Activated naive CD4-positive, alpha-beta T cell treated with anti-CD3 and anti-CD28 coated beads, Interleukin-2, amount 50 U/mL, for 24 hours (primary cell): Measurements from ENCODE around the gene HLA-DMA.

Experiments
- H3K27ac Mint-ChIP-seq: one replicate; pipeline ENCODE4 v1.8.0; 2021; ENCODE audit warnings: mild to moderate bottlenecking, mixed read lengths
- H3K27me3 Mint-ChIP-seq: one replicate; pipeline ENCODE4 v1.8.0; 2021; ENCODE audit warnings: mixed read lengths
- H3K36me3 Mint-ChIP-seq: one replicate; pipeline ENCODE4 v1.8.0; 2021; ENCODE audit warnings: mixed read lengths
- H3K4me1 Mint-ChIP-seq: one replicate; pipeline ENCODE4 v1.8.0; 2021; ENCODE audit warnings: mixed read lengths
- H3K4me3 Mint-ChIP-seq: one replicate; pipeline ENCODE4 v1.8.0; 2021; ENCODE audit warnings: mild to moderate bottlenecking, mixed read lengths
- H3K9me3 Mint-ChIP-seq: one replicate; pipeline ENCODE4 v1.8.0; 2021; ENCODE audit warnings: mixed read lengths

HLA-DMA gene

DNA sequence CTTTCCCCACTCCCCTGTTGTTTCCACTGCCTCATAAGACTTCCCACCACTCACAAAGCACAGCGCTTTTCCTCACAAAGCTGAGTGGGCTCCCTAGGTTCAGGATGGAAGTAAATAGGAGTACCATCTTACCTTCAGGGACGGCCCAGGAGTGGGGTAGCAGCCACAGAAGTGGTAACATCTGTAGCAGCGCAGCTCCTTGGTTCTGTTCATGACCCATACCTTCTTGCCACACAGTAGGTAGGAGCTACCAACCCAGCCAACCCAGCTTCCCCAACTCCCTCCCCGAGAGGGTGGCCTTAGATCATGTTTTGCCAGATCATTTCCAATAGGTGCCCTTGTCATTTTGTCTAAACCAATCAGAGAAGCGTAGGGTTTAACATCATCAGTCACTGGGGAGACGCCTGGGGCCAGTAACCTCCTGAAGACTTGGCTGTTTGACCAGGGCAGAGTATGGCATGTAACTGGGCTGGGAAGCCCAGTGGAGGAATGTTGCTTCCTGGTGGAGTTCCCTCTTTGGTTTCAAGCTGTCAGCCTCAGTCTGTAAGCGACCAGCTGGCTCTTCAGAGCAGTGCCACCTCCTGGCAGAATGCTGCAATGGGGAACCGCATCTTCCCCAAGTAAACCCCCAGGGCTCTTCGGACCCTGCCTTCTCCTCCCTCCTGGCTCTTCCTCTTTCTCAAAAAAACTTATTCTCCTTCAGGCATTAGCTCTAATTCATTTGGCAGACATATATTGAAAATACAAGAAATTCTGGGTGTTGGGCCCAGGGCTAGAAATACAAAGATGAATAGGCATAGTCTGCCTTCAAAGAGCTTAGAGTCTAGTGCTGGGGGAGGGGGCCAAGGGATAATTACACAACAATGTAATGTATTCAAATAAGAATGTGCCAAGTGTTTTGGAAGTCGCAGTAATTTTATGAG is at the start of gene HLA-DMA:
TSS of gene HLA-DMA (minus strand) at position 281 of the 923 bp plus-strand sequence. CDS start at position 220, 61 bp downstream.
- Mint-ChIP-seq H3K27ac (peak within 1 kb of the TSS; percentile 68), H3K9me3 (no peaks in the 10 kb centered on the region), H3K4me1 (peaks cover 57% of the 10 kb centered on the region), H3K27me3 (no peaks in the 10 kb centered on the region), H3K4me3 (peak within 1 kb of the TSS; percentile 87), H3K36me3 (no peaks in the 10 kb centered on the region)

DNA sequence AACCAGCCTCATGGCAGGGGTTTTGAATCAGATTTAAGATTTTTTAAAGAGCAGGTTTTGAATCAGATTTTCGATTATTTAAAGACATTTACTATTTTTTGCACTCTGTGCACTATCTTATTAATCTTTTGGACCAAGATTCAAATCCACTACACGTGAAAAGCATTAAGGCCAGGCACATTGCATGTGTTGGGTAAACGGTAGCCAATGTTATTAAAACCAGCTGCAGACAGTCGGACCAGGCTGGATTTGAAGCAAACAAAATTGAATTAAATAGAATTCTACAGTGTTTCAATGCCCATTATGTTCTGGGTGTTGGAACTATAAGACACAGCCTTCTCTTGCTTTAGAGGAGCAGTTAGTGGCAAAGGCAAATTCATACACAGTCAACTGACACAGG is 48.8 kb upstream of the HLA-DMA start:
- Mint-ChIP-seq H3K27me3 (peaks cover 3% of the 10 kb centered on the region), H3K4me3 (no peak overlapping the region), H3K4me1 (peaks cover 9% of the 10 kb centered on the region), H3K9me3 (no peaks in the 10 kb centered on the region), H3K27ac (no peak overlapping the region), H3K36me3 (no peaks in the 10 kb centered on the region)

DNA sequence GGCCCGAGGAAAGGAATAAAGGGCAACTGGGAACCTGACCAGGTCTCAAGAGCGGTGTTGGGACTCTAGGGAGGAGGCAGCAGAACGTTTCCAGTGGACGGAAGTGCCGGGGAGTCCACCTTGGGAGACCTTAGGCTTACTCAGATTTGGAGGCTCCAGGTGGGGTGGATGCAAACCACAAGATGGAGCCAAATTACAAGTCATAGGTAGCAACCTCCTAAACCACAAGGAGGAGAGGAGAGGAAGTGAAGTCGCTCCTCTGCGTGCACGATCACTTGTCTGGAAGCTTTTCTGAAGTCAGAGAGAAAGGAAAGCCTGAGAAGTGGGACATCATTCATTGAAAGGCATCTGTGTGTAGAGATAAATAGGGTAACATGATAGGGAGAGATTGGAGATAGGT is 47.2 kb upstream of the HLA-DMA start:
- Mint-ChIP-seq H3K9me3 (no peaks in the 10 kb centered on the region), H3K27me3 (peaks cover 3% of the 10 kb centered on the region), H3K4me3 (no peak overlapping the region), H3K27ac (no peak overlapping the region), H3K36me3 (no peaks in the 10 kb centered on the region), H3K4me1 (peaks cover 9% of the 10 kb centered on the region)

DNA sequence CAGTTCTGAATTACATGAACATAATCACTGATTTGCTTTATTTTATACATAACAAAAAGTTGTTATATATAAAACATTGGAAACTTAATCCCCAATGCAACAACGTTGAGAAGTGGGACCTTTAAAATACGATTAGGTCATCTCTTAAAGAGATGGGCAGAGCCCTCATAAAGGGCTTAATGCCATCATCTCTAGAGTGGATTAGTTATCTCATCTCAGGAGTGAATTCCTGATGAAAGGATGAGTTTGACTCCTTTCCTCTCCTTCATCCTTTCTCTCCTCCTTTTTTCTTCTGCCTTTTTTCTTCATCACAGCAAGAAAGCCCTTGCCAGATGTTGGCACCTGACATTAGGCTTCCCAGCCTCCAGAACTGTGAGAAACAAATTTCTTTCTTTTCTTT is 42.6 kb upstream of the HLA-DMA start:
- H3K4me3 Mint-ChIP-seq = no peak overlapping the region
- no peaks in the 10 kb centered on the region for H3K36me3 Mint-ChIP-seq
- H3K9me3 Mint-ChIP-seq = no peaks in the 10 kb centered on the region
- H3K27ac Mint-ChIP-seq = no peak overlapping the region
- peaks cover 5% of the 10 kb centered on the region for H3K27me3 Mint-ChIP-seq
- H3K4me1 Mint-ChIP-seq = peaks cover 6% of the 10 kb centered on the region

DNA sequence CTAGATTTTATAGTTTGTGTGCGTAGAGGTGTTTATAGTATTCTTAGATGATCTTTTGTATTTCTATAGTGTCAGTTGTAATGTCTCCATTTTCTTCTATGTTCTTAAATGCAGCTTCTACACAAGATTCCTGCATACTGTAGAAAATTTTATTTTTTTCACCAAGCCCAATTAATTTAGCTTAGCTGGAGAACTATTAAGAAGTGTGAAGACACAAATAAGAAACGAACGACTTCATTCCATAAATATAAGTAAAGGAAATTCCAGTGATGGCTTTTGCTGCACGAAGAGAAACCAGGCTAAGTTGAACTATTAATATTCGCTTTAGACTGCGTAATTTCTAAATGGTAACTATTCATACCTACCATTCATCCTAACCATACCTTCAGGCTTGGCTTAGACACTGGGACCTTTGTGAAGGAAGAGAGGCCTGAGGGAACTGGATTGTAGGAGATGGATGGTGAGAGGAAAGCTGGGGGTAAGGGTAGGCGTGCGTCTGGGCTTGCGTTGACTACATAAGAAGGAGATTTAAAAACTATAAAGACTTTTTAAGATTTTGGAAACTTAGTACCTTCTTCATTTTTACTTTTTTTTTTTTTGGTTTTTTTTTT is 40.6 kb upstream of the HLA-DMA start:
- no peaks in the 10 kb centered on the region for H3K4me1 Mint-ChIP-seq

DNA sequence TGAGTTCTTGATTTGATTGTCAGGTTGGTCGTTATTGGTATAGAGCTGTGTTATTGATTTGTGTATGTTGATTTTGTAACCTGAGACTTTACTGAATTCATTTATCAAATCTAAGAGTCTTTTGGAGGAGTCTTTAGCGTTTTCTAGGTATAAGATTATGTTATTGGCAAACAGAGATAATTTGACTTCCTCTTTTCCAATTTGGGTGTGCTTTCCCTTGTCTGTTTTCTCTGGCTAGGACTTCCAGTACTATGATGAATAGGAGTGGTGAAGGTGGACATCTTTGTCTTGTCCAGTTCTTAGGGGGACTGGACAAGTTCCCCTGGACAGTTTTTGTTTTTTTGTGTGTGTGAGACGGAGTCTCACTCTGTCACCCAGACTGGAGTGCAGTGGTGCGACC is 39.1 kb upstream of the HLA-DMA start:
- Mint-ChIP-seq H3K9me3 (no peaks in the 10 kb centered on the region), H3K27ac (no peak overlapping the region), H3K36me3 (no peaks in the 10 kb centered on the region), H3K4me1 (no peaks in the 10 kb centered on the region), H3K27me3 (peaks cover 2% of the 10 kb centered on the region), H3K4me3 (no peak overlapping the region)

More for the DNA sequence above, 40.6 kb upstream of the HLA-DMA start:
- Mint-ChIP-seq H3K36me3 (no peaks in the 10 kb centered on the region), H3K27me3 (peaks cover 2% of the 10 kb centered on the region), H3K27ac (no peak overlapping the region), H3K4me3 (no peak overlapping the region), H3K9me3 (no peaks in the 10 kb centered on the region)

DNA sequence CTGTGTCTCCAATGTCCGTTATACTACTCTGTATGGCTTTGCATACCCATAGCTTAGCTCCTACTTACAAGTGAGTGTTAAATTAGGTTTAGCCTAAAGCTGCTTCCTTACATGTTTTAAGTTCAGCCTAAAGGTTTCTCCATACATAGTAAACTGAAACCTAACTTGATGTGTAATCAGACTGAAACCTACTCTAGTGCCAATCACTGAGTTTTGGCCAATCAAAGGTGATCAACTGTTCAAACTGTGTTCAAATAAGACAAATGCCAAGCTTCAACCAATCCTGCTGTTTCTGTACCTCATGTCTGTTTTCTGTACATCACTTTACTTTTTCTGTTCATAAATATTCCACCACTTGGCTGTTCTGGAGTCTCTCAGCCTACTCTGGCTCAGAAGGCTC is 36.5 kb upstream of the HLA-DMA start:
- no peaks in the 10 kb centered on the region for H3K36me3 Mint-ChIP-seq
- H3K4me3 Mint-ChIP-seq = no peak overlapping the region
- no peak overlapping the region for H3K27ac Mint-ChIP-seq

DNA sequence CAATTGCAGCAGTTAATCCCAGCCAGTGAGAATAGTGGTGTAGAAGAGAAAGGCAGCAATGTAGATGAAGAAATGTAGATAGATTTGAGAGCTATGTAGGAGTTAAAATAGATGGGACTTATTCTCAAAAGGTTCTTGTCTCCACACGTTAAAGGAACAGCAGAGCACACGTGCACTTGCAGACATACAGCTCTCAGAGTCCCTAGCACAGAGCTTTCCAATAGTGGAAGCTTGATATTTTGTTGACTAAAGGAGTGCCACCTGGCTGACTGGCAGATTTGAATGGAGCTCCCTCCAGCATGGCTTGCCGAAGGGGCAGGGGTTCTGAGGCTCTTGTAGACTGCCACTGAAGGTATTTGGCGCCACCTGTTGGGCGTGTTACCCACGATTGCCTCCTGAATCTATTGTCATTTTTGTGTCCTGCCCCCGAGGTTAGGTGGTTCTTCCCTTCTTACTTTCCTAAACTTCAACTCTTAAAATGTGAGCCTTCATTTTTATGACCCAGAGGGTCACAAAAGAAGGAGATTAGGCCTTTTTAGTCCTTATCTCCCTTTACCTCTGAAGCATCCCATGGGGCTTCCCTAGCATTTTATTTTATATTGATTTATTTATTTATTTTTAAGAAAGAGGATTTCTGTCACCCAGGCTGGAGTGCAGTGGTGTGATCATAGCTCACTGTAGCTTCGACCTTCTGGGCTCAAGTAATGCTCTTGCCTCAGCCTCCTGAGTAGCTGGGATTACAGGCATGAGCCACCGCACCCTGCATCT is 31.9 kb upstream of the HLA-DMA start:
- no peaks in the 10 kb centered on the region for H3K27me3 Mint-ChIP-seq
- H3K9me3 Mint-ChIP-seq = no peaks in the 10 kb centered on the region
- H3K27ac Mint-ChIP-seq = peak overlapping the region; percentile 86
- H3K36me3 Mint-ChIP-seq = peaks cover 7% of the 10 kb centered on the region
- peak overlapping the region; percentile 6 for H3K4me3 Mint-ChIP-seq
- H3K4me1 Mint-ChIP-seq = peaks cover 32% of the 10 kb centered on the region

More for the DNA sequence above, 36.5 kb upstream of the HLA-DMA start:
- H3K27me3 Mint-ChIP-seq = peaks cover 2% of the 10 kb centered on the region
- no peaks in the 10 kb centered on the region for H3K9me3 Mint-ChIP-seq
- peaks cover 9% of the 10 kb centered on the region for H3K4me1 Mint-ChIP-seq

DNA sequence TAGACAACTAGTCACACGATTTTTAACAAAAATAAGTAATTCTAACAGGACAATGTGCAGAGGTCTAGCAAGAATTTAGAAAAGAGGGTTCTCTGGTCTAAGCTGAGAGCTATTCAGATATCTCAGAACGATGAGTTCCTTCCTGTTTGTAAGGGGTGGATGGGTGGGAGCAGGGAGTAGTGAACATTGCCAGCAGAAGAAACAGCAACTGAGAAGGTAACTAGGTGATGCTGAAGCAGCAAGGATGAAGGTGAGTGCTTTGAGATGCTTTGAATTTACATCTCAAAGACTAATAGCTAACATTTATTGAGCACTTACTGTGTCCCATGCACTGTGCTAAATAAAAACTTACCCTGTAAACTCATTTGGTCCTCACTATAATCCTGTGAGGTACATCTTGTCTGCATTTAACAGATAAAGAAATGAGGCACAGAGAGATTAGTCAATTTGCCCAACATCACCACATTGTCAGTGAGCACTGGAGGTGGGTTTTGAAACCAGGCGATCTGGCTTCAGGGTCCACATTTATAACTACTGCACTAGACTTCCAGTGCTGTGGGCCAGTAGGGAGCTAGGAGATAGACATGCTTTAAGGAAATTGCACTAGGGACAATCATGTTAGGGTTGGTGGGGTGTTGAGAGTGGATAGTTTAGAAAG is 31.2 kb upstream of the HLA-DMA start:
- peaks cover 35% of the 10 kb centered on the region for H3K4me1 Mint-ChIP-seq
- peaks cover 9% of the 10 kb centered on the region for H3K36me3 Mint-ChIP-seq
- peak overlapping the region; percentile 86 for H3K27ac Mint-ChIP-seq
- no peaks in the 10 kb centered on the region for H3K9me3 Mint-ChIP-seq
- no peaks in the 10 kb centered on the region for H3K27me3 Mint-ChIP-seq
- H3K4me3 Mint-ChIP-seq = peak overlapping the region; percentile 6

DNA sequence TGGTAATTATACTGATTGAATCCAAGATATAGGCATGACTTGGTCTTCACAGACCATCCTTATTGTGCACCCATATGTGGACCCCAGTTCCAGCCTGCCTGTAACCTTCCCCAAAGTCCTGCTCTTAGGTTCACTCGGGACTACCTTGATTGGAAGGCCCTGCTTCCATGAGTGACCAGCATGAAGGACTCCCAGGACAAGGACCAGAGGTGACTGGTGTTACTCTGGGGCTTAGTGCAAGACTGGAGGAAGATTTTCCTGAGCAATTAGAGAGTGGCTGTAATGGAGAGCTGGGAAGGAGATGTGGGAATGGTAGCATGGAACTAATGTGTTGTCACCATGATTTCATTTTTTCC is 30.6 kb upstream of the HLA-DMA start:
- Mint-ChIP-seq H3K4me1 (peaks cover 41% of the 10 kb centered on the region), H3K9me3 (no peaks in the 10 kb centered on the region), H3K27ac (peak overlapping the region; percentile 81), H3K27me3 (no peaks in the 10 kb centered on the region), H3K4me3 (no peak overlapping the region), H3K36me3 (peaks cover 12% of the 10 kb centered on the region)

DNA sequence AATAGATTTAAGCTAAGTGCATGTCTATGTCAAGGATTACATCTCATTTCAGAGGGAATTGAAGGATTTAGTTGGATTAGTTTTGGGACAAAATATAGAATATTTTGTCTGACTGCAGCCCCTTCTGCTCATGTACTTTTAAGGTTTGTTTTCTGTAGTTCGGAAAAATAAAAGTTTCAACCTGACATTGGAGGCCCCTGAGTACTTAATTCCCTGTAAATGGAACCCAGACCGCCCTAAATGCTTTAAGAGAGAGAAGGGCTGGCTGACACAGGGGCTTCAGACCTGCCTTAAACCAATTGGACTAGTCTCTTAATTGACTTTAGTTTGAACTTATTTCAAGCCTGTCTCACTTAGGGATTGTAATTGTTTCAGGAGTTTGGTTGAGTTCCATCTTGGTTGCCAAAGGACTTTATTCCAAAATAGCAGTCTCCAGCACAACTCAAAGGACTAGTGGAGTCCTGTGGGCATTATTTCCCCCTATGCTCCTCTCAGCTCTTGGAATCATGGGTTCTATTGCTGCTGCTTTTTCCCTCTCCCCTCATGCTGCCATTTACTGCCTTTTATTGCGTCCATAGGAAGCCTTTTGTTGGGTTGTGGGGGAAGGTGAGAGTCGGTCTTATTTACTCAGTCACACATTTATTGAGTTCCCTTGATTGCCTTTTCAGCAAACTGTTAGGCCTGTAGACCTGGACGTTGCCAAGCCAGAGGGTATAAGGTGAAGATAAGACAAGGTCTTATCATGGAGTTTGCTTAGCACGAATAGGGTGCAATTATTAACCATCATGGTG is 30.0 kb upstream of the HLA-DMA start:
- peaks cover 13% of the 10 kb centered on the region for H3K36me3 Mint-ChIP-seq
- peaks cover 45% of the 10 kb centered on the region for H3K4me1 Mint-ChIP-seq
- peak overlapping the region; percentile 32 for H3K27ac Mint-ChIP-seq

DNA sequence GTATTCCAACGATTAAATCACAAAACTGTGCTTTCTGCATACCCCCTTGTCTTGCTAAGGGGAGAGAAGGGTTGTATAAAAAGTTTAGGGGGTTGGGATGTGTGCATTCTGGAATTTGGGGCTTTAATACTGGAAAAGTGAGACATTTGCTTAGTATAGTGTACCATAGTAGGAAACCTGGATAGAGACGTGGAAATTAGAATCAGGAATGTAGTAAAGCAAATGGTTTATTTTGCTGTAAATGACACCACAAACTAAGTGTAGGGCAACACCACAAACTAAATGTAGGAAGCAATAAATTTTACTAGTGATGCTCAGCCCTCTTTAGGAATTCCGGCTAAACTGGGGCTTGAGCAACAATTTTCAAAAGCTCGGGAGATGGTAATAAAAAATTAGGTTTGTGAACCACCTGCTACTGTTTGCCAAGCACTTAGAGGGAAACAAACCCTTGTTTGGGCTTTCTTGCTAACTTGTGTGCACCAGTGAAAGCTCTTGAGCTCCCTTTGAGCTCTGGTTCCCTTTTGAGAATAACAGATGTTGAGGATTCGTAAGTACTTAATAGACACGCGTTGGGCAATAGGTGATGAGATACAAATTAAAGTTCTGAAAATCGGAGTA is 29.3 kb upstream of the HLA-DMA start:
- no peaks in the 10 kb centered on the region for H3K27me3 Mint-ChIP-seq
- peaks cover 52% of the 10 kb centered on the region for H3K4me1 Mint-ChIP-seq
- H3K4me3 Mint-ChIP-seq = no peak overlapping the region
- no peaks in the 10 kb centered on the region for H3K9me3 Mint-ChIP-seq
- H3K27ac Mint-ChIP-seq = peak overlapping the region; percentile 78
- H3K36me3 Mint-ChIP-seq = peaks cover 19% of the 10 kb centered on the region

More for the DNA sequence above, 30.0 kb upstream of the HLA-DMA start:
- no peak overlapping the region for H3K4me3 Mint-ChIP-seq
- no peaks in the 10 kb centered on the region for H3K9me3 Mint-ChIP-seq
- no peaks in the 10 kb centered on the region for H3K27me3 Mint-ChIP-seq

DNA sequence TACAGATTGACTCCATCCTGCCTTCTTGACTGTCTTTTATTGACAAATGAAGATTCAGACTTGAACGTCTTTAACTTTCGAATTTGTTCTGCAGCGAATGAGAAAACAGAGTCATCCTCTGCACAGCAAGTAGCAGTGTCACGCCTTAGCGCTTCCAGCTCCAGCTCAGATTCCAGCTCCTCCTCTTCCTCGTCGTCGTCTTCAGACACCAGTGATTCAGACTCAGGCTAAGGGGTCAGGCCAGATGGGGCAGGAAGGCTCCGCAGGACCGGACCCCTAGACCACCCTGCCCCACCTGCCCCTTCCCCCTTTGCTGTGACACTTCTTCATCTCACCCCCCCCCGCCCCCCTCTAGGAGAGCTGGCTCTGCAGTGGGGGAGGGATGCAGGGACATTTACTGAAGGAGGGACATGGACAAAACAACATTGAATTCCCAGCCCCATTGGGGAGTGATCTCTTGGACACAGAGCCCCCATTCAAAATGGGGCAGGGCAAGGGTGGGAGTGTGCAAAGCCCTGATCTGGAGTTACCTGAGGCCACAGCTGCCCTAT is 27.7 kb upstream of the HLA-DMA start:
- Mint-ChIP-seq H3K4me3 (no peak overlapping the region), H3K27ac (peak overlapping the region; percentile 55), H3K9me3 (no peaks in the 10 kb centered on the region), H3K36me3 (peaks cover 32% of the 10 kb centered on the region), H3K27me3 (no peaks in the 10 kb centered on the region), H3K4me1 (peaks cover 67% of the 10 kb centered on the region)
